Measurements from ENCODE around the gene NDOR1.

NDOR1 gene

GRCh38 chr9:137167747-137168572, 37.5 kb upstream of the NDOR1 start:
- DNase-seq = peak; percentile 16

DNA sequence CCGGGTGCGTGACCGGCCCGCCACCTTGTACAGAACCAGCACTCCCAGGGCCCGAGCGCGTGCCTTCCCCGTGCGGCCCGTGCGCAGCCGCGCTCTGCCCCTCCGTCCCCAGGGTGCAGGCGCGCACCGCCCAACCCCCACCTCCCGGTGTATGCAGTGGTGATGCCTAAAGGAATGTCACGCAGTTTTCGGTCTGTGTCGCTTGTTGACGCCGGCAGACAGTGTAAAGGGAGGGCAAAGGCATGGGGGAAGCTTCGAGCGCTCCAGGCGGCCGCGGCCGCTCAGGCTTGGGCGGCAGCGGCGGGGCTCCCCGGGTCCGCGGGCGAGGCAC, 37.0 kb upstream of the NDOR1 start:
- no peak for DNase-seq

- DNase-seq = peak; percentile 65
Measured at GRCh38 chr9:137168904-137169856, 36.3 kb upstream of the NDOR1 start.

- no peak for DNase-seq
Measured at GRCh38 chr9:137169896-137170358, 35.6 kb upstream of the NDOR1 start, which contains the start of gene LRRC26. Gene LRRC26 (minus strand): TSS chr9:137170051. CDS start chr9:137169943, 108 bp downstream.

DNA sequence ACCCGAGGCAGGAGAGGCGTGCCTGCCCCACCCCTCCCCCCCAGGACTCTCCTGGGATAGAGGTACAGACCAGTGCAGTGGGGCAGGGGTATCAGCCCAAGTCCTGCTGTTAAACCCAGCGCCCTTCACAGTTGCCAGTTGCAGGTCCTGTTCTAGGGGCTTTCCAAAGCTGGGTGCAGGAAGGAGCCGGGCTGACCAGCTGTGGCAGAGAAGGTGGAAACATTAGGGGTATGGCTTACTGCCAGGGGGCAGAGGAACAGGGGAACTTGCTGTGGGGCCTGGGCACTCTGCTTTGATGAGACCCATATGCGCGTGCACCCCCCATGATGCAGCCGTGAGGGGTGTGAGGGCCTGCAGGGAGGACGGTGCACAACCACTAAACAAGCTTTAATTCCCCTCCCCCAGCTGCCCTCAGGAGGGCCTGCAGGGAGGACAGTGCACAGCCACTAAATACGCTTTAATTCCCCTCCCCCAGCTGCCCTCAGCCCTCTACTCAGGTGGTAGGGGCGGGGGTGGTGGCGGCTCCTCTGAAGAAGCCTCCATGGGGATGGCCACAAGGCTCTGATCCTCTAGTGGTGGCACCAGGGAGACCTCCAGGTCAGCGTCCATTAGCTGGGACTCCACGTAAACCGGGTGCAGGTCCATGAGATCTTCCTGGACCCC, 34.9 kb upstream of the NDOR1 start:
- DNase-seq = no peak

DNA sequence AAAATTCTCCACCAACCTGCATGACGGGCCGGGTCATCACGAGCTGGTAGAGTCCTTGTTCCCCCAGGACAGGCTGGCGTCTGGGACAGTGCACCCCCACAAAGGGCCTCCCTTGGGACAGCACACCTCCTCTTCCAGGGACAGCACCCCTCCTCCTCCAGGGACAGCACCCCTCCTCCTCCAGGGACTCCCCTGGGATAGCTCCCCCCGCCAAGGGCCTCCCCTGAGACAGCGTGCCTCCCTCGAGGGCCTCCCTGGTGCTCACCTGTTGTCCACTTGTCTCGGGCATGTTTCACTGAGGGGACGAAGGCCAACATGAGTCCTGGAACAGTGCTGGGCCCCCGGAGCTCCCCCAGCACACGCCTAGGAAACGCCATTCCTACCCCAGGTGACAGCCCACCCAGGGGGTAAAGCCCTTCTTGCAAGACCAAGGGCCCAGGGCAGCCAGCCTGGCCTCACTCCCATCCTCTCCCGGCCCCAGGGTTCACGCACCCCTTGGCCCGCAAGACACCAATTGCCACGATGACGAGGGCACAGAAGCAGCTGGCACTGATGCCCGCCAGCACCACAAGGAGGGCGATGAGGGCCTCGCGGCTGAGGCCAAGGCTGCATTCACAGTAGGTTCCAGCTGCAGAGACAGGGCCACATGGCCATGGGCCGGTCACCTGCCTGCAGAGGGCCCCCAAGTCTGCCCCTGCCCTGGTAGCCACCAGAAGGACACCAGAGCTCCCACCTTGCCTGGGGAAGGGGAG, 34.2 kb upstream of the NDOR1 start:
- no peak for DNase-seq

GRCh38 chr9:137172901-137173795, 32.4 kb upstream of the NDOR1 start:
- DNase-seq = peak; percentile 78

GRCh38 chr9:137173796-137174664, 31.5 kb upstream of the NDOR1 start:
- no peak for DNase-seq

GRCh38 chr9:137174722-137175293, 30.7 kb upstream of the NDOR1 start:
- no peak for DNase-seq

- DNase-seq = no peak
Measured at GRCh38 chr9:137175345-137175961, 30.0 kb upstream of the NDOR1 start.

DNA sequence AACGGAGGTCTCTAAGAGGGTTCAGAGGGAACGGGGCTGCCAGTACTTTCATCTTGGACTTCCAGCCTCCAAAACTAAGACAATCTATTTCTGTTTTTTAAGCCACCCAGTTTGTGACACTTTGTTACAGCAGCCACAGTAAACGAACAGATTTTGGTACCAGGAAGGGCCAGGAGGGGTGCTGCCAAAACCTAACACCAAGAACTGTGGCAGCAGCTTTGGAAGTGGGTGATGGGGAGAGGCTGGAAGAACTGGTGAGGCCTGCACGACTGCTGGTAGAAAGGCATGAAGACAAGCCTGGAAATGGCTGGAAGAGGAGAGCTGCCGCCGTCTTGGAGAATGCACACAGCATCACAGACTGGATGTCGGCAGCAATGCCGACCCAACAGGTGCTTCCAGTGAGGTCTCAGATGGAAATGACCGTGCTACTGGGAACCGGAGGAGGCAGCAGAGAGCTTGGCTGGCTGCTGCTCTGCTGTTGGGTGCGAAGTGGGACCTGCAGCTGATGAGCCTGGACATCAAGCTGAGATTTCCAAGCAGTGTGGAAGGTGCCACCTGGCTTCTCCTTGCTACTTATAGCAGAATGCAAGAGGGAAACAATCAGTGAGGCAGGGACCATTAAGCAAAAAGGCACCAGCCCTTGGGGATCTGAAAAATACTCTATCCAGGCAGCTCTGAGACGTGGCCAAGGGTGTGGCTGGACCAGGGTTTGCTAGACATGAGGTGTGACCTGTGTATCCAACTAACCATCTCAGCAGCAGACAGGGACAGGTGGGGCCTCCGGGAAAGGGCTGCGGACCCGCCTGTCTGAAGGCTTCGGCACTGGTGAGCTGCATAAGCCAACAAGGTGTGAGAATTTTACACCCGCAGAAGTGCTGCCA, 29.0 kb upstream of the NDOR1 start:
- no peak for DNase-seq

DNA sequence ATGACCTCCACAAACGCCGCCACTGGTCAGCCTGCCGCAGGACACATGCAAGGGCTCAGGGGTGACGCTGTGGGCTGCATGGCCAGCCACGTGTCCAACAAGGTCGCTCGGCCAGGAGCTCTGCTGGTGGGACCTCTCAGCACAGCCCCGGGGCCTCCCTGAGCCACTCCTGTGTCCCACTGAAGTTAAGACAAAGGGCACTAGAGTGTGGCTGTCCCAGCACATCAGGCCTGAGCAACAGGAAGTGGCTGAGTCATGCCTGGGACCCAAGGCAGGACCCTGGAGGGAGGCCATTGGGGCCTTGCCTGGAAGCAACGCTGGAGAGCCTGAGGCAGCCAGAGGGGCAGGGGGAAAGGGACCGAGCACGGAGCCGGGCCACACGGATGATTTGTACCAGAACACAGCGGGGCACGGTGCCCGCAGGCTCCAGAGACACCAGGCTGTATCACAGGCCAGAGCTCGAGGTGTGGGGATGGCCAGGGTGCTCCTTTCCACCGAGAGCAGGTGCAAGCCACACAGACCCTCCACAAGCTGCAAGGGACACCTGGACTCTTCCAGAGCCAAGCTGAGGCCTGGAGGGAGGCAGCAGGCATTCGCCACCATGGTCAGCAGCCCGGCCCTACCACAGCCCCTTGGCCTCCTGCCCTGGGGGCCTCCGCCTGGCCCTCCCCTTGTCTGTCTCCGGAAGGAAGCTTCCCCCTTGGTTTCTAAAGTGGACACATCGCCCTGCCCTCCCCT, 27.1 kb upstream of the NDOR1 start:
- DNase-seq = peak; percentile 36

GRCh38 chr9:137178939-137179630, 26.4 kb upstream of the NDOR1 start:
- DNase-seq = no peak

GRCh38 chr9:137179761-137180160, 25.7 kb upstream of the NDOR1 start:
- no peak for DNase-seq

GRCh38 chr9:137180491-137180890, 25.0 kb upstream of the NDOR1 start:
- DNase-seq = no peak

DNA sequence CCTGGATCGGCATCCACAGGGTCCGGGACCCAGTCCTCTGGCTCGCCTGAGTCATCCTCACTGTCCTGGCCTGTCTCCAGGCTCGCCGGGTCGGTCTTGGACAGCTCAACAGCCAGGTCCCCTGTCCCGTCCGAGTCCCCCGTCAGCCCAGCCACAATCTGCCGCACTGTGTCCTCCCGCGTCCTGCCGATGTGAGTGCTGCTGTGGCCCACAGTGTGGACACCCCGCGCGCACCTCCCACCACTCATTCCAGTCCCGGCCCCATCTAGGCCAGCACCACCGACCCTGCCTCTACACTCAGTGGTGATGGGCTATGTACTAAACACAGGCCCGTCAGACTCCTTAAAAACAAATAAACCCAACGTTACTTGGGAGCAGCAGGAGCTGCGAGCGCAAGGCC, 23.8 kb upstream of the NDOR1 start:
- no peak for DNase-seq

- no peak for DNase-seq
Measured at GRCh38 chr9:137182836-137183235, 22.7 kb upstream of the NDOR1 start.

All from MV-4-11 (cell line).